Dedifferentiated amniotic fluid mesenchymal stem cell (primary cell): ENCODE measurements around the gene CCDC27.
"Not testable (repeated sequence)": the region's sequence is repeated elsewhere in the genome, so short reads cannot be mapped to it uniquely, and the experiment has no call there.

Experiments
- DNase-seq: peaks from one replicate; pipeline ENCODE4 v3.0.0-alpha.2; 2016; ENCODE audit errors: extremely low spot score

The CCDC27 gene

GRCh38 chr1:3735688-3736087 is 16.6 kb upstream of the CCDC27 start:
- DNase-seq = no peak

GRCh38 chr1:3736131-3736561 is 16.1 kb upstream of the CCDC27 start:
- DNase-seq = no peak

GRCh38 chr1:3736708-3737107 is 15.5 kb upstream of the CCDC27 start:
- DNase-seq = no peak

- no peak for DNase-seq
These were observed 13.3 kb upstream of the CCDC27 start for GRCh38 chr1:3738943-3739342.

GRCh38 chr1:3740042-3740441 is 12.2 kb upstream of the CCDC27 start:
- no peak for DNase-seq

DNA sequence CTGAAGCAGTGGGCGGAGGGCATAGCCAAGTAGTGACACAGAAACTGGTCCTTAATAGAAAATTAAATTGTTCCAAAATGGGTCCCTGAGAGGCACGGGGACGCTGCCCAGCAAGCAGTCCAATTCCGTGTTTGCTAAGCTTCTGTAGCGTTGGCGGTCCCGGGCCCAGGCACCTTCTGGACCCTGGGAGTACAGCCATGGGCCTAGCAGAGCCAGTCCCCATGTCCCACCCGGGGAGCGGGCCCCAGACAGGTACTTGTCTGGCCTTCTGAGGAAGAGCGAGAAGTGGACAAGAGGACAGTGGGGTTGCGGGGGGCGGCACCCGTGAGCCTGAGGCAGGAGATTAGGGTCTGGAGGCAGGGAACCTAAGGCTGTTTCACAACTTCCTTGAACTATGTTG is 11.5 kb upstream of the CCDC27 start:
- DNase-seq = no peak

GRCh38 chr1:3741566-3742438 is 10.4 kb upstream of the CCDC27 start:
- no peak for DNase-seq

GRCh38 chr1:3742439-3743298 is 9.6 kb upstream of the CCDC27 start:
- no peak for DNase-seq

- no peak for DNase-seq
These were observed 8.8 kb upstream of the CCDC27 start for GRCh38 chr1:3743421-3743820.

DNA sequence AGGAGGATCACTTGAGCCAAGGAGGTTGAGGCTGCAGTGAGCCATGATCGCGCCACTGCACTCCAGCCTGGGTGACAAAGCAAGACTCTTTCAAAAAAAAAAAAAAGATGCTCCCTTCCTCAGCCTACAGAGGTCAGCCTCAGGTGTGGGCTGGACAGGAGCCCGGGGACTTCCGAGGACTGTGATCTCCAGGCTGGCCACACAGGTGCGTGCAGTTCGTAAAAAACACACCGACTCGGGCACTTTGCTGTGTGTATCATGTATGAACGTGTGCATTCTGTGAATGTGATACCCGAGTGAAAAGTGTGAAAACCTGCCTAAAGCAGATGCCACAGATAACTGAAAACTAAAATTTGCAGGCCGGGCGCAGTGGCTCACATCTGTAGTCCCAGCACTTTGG is 8.4 kb upstream of the CCDC27 start:
- DNase-seq = no peak

DNA sequence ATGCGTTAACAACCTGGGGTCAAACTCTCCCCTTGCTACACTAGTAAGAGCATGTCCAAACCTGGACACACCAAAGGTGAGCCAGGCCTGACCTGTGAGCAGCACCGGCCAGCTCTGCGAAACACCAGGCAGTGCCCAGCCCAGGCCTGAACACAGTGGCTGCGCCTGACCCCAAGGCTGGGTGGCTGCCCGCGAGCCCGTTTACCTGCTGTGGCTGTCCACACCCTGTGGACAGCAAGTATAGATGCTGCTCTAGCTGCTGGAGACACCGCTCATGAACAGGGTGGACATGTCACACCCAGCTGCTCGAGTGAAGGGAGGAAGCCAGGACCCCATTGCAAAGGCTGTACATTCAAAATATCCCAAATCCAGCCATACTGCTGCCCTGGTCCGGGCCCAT is 7.6 kb upstream of the CCDC27 start:
- DNase-seq = no peak

DNA sequence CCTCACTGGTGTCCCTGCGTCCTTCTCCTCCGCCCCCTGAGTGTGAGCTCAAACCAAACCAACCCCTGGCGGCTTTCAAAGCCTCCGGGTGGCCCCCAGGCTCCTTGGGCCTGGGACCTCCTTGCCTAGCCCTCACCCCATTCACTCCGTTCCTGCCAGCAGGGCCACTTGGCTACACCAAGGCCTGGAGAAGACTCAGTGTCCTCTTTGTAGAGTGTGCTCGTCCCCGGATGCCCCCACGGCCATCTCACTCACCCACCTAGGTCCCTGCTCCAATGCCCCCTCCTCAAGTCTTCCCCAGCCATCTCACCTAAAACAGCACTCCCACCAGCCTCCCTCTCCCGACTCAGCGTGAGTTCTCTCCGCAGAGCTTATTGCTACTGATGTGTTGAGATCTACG is 7.2 kb upstream of the CCDC27 start:
- no peak for DNase-seq

GRCh38 chr1:3745590-3746381 is 6.5 kb upstream of the CCDC27 start:
- no peak for DNase-seq

DNA sequence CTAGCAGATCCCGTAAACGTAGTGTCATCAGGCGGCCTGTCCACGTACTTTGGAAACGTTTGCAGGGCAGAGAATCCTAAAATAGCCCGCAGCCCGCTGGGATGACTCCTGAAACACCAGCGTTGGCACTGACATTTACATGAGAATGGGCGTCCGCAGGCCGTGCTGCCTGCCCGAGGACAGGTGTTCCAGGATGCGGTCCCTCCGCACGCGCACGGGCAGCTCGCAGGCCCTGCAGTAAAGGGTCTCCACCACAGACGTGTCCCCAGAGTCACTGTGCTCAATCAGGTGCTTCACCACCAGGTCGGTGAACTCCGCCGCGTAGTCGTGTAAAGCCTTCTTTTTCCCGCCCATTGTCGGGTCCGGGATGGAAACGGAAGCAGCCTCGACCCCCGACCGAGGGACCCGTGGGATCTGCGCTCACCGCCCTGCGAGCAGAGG is 5.8 kb upstream of the CCDC27 start:
- DNase-seq = no peak

DNA sequence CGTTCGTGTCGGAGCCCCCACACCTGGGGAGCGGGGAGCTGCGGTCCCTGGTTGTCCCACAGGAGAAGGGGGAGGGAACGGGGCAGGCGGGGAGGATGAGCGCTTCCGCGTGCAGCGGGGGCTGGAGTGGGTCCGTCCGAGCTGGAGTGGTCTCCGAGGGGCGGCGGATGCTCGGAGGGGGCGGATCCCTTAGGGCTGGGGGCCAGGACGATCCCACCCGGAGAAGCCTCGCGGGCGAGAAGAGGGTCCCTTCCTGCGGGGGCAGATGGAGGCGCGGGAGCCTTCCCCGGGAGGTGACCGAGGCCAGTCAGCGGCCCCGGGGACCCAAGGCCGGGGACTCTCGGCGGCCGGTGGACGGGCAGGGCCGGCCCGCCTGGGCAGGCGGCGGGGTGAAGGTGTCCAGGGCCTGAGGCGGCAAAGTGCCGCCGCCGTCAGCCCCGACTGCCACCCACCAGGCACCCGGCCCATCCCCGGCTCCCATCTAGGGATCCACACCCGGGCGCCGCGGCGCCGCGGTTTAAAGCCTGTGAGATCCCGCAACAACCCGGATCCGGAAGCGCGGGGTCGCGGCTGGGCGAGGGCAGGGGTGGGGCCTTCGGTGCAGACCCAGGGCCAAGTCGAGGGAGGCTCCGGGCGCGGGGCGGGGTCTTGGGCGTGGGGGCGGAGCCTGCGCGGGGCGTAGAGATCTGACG is 5.3 kb upstream of the CCDC27 start:
- DNase-seq = peak; percentile 46

GRCh38 chr1:3747522-3747848 is 4.8 kb upstream of the CCDC27 start:
- no peak for DNase-seq

- DNase-seq = no peak
These were observed 4.3 kb upstream of the CCDC27 start for GRCh38 chr1:3747903-3748302.

DNA sequence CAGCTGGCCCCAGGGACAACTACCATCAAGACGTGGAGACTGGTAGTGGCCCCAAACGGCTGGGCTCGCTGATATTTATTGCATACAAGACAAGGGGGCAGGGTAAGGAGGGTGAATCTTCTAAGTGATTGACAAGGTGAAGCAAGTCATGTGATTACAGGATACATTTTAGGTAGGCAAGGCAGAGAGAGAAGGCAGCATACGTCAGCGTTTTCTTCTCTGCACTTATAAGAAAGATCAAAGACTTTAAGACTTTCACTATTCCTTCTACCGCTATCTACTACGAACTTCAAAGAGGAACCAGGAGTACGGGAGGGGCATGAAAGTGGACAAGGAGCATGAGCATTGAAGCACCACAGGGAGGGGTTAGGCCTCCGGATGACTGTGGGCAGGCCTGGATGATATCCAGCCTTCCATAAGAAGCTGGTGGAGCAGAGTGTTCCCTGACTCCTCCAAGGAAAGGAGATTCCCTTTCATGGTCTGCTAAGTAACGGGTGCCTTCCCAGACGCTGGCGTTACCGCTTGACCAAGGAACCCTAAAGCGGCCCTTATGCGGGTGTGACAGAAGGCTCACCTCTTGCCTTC is 3.8 kb upstream of the CCDC27 start:
- not testable (repeated sequence) for DNase-seq

- no peak for DNase-seq
These were observed 2.7 kb upstream of the CCDC27 start for GRCh38 chr1:3749512-3749911.

DNA sequence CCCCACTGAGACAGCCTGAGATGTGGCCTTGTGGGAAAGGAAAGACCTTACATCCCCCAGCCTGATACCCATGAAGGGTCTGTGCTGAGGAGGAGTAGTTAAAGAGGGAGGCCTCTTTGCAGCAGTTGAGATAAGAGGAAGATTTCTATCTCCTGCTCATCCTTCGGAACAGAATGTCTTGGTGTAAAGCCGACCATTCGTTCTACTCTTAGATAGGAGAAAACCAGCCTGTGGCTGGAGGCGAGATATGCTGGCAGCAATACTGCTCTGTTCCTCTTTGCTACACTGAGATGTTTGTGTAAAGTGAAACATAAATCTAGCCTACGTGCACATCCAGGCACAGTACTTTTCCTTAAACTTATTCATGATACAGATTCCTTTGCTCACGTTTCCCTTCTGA is 1.5 kb upstream of the CCDC27 start:
- no peak for DNase-seq
